Astrocyte of the spinal cord (primary cell): ENCODE data around the gene DMKN.
A peak's percentile ranks its signal among the peaks of the same experiment; 100 is the strongest.
"Not testable (repeated sequence)": the region's sequence is repeated elsewhere in the genome, so short reads cannot be mapped to it uniquely, and the experiment has no call there.

Experiments used
- DNase-seq: peaks from one replicate; pipeline ENCODE4 v3.0.0; 2011; ENCODE audit warnings: low read depth, low spot score
- H3K4me3 ChIP-seq: 2 replicates; pipeline ENCODE4 v1.5.1; 2011; ENCODE audit warnings: low read depth, mild to moderate bottlenecking, low read length, moderate library complexity
- CTCF ChIP-seq: IDR thresholded peaks from 2 replicates; pipeline ENCODE4 v1.5.1; 2012; ENCODE audit warnings: low read depth, mild to moderate bottlenecking, low read length, inconsistent platforms
- in situ Hi-C: cut with HindIII; loops from 2 replicates; pipeline ENCODE4 v1.10.0; 2017; ENCODE audit warnings: low sequenced_read_pairs

The DMKN gene

DNA sequence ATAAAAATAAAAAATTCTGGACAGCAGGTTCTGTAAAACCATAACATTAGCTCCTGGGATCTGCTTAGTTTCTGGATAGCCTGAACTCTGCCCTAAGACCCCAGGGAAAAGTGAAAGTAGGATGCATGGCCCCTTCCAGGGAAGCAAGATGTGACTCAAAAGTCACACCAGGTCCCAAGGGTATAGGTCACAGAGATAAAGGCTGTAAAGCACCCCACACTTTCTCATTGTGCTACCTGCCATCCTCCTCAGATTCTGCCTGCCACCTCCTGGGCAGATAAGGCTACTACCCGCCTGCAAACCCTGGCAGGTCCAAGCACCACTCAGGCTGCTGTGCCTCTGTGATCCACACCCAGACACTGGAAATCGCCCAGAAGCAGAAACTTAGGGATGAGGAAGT lies 44.8 kb downstream of the DMKN start:
- no peak overlapping the region for H3K4me3 ChIP-seq
- no peak for DNase-seq
- in situ Hi-C loops: no loop called here
- peak; percentile 16 for TF ChIP-seq CTCF

DNA sequence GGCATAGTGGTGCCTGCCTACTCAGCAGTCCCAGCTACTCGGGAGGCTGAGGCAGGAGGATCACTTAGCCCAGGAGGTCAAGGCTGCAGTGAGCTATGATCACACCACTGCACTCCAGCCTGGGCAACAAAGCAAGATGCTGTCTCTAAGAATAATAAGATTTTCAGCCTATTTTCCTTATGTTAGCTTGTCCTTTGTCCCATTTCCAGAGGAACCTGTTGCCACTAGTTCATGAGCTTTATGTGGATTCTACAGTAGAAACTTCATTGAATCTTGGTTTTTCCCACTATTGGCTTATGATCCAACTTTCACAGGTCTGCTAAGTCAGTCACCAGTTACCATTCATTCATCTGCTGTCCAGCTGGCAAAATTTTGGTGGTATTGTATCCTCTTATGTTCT lies 47.2 kb downstream of the DMKN start:
- H3K4me3 ChIP-seq: no peak overlapping the region
- in situ Hi-C loops: no loop called here
- TF ChIP-seq CTCF: no peak
- DNase-seq: no peak

DNA sequence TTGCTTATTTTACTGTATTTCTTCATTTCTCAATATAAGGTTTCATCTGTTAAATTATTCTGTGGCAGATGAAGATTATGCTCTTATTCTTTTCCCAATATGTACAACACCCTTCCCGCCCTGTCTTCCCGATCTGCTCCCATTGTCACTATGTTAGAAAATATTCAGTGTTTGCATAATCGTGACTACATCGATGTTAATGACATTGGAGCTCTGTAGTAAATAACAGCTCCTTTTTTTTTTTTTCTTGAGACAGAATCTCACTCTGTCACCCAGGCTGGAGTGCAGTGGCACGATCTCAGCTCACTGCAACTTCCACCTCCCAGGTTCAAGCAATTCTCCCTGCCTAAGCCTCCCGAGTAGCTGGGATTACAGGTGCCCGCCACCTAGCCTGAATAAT lies 50.5 kb downstream of the DMKN start:
- DNase-seq, in situ Hi-C loops, H3K4me3 ChIP-seq: not testable (repeated sequence)

GRCh38 chr19:35462476-35462953 lies 50.9 kb downstream of the DMKN start:
- TF ChIP-seq CTCF: no peak
- DNase-seq: no peak

DNA sequence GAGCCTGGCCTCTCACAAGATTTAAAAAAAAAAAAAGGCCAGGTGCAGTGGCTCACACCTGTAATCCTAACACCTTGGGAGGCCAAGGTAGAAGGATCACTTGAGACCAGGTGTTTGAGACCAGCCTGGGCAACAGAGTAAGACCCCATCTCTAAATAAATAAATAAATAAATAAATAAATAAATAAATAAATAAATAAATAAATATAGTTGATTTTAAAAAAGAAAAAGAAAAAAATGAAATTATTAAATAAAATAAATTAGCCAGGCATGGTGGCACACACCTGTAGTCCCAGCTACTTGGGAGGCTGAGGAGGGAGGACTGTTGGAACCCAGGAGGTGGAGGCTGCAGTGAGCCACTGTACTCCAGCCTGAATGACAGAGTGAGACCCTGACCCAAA lies 51.7 kb downstream of the DMKN start:
- in situ Hi-C loops, H3K4me3 ChIP-seq, DNase-seq: not testable (repeated sequence)

More at GRCh38 chr19:35462476-35462953, 50.9 kb downstream of the DMKN start:
- no peak overlapping the region for H3K4me3 ChIP-seq
- in situ Hi-C loops: no loop called here

- H3K4me3 ChIP-seq: no peak overlapping the region
- in situ Hi-C loops: no loop called here
- no peak for DNase-seq
- no peak for TF ChIP-seq CTCF
Measured at GRCh38 chr19:35461060-35461459, 52.4 kb downstream of the DMKN start.

DNA sequence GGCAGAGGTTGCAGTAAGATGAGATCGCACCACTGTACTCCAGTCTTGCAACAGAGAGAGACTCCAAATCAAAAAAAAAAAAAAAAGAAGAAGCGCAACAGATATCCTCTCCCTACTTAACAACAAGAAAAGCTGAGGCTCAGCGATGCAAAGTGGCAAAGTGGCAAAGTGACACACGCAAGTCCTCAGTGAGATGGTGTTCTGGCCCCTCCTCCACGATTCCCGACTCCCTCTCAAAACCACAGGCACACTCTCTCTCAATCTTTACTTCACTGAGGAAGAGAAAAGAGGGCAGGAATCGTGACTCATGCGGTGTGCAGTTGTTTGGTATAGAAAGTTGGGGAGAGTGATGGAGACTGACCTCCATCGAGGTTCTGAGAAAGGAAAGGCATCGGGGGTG lies 52.8 kb downstream of the DMKN start:
- in situ Hi-C loops: no loop called here
- no peak overlapping the region for H3K4me3 ChIP-seq
- no peak for DNase-seq
- no peak for TF ChIP-seq CTCF

DNA sequence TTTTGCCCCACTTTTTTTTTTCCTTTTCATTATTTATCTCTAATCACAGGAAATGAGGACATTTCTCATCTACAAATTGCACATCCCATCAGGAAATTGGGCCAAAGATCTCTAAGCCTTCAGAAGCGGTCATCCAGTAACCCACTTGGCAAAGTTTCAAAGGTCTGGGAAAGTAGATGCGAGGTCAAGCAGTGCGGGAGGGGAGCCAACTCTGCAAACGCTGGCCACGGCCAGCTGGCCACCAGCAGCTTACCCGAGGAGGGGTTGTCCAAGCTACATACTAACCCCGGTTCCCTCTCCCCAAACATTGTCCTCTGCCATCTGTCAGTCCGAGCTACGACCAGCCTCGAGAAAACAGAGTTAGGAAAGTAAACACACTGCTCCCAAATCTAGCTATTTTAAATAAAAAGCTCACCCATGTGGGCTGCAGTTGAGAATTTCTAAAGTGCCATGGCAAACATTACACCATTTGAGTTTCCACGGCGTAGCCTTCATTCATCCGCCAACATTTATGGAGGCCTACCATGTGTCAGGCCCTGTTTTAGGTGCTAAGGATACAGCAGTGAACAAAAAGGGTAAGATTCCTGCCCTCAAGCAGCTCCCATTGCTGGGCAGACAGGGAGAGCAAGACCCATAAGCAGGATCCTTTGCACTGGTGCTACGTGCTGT lies 53.9 kb downstream of the DMKN start:
- TF ChIP-seq CTCF: no peak
- H3K4me3 ChIP-seq: no peak overlapping the region
- no peak for DNase-seq
- in situ Hi-C loops: no loop called here
